ENCODE measurements around the gene PPID. TPM values are rescaled to one million over a fixed set of nuclear protein-coding genes. Genes with fewer than 3 reads are reported as not detected.

Gene PPID
- total RNA-seq (30.3 TPM), polyA plus RNA-seq (ENCODE audit: insufficient read depth in 1 of 8, insufficient read length in 8 of 8, low replicate concordance in 1 of 8) (10 to 100 TPM; 46.7 to 55.2 (median 48.0) TPM)
- long read RNA-seq, donor 1, partial matches to known transcripts: 0 of 4 reads
- long read RNA-seq, donor 1, other reads (novel, unspliced or antisense): 0 of 4 reads
- long read RNA-seq, donor 2, partial matches to known transcripts: 0 of 1 reads
- long read RNA-seq, donor 2, other reads (novel, unspliced or antisense): 0 of 1 reads
- long read RNA-seq, donor 3, transcript PPID-201 (10 exons, 1,823 nt): major isoform, 12 of 13 reads
- long read RNA-seq, donor 3, partial matches to known transcripts: 0 of 13 reads
- long read RNA-seq, donor 3, other reads (novel, unspliced or antisense): 0 of 13 reads
- long read RNA-seq, donor 4, transcript PPID-201 (10 exons, 1,823 nt): major isoform, 7 of 7 reads
- long read RNA-seq, donor 4, partial matches to known transcripts: 0 of 7 reads
- long read RNA-seq, donor 4, other reads (novel, unspliced or antisense): 0 of 7 reads
- long read RNA-seq, donor 5, transcript PPID-201 (10 exons, 1,823 nt): major isoform, 33 of 33 reads
- long read RNA-seq, donor 5, partial matches to known transcripts: 0 of 33 reads
- long read RNA-seq, donor 5, other reads (novel, unspliced or antisense): 0 of 33 reads
- long read RNA-seq, donor 6, transcript PPID-201 (10 exons, 1,823 nt): major isoform, 21 of 21 reads
- long read RNA-seq, donor 6, partial matches to known transcripts: 0 of 21 reads
- long read RNA-seq, donor 6, other reads (novel, unspliced or antisense): 0 of 21 reads
- long read RNA-seq, donor 7, transcript PPID-201 (10 exons, 1,823 nt): major isoform, 7 of 7 reads
- long read RNA-seq, donor 7, partial matches to known transcripts: 0 of 7 reads
- long read RNA-seq, donor 7, other reads (novel, unspliced or antisense): 0 of 7 reads
- long read RNA-seq, donor 8, transcript PPID-201 (10 exons, 1,823 nt): major isoform, 10 of 10 reads
- long read RNA-seq, donor 8, partial matches to known transcripts: 0 of 10 reads
- long read RNA-seq, donor 8, other reads (novel, unspliced or antisense): 0 of 10 reads
- long read RNA-seq, donor 9, transcript PPID-201 (10 exons, 1,823 nt): major isoform, 10 of 10 reads
- long read RNA-seq, donor 9, partial matches to known transcripts: 0 of 10 reads
- long read RNA-seq, donor 9, other reads (novel, unspliced or antisense): 0 of 10 reads
- long read RNA-seq, donor 10, transcript PPID-201 (10 exons, 1,823 nt): major isoform, 17 of 17 reads
- long read RNA-seq, donor 10, partial matches to known transcripts: 0 of 17 reads
- long read RNA-seq, donor 10, other reads (novel, unspliced or antisense): 0 of 17 reads
- long read RNA-seq, donor 11, transcript PPID-201 (10 exons, 1,823 nt): major isoform, 12 of 12 reads
- long read RNA-seq, donor 11, partial matches to known transcripts: 0 of 12 reads
- long read RNA-seq, donor 11, other reads (novel, unspliced or antisense): 0 of 12 reads

GRCh38 chr4:158722917-158723793 is at the start of gene PPID:
TSS of gene PPID (minus strand) at chr4:158723396. CDS start at chr4:158723288, 108 bp downstream.
- Histone ChIP-seq H3K4me3 (ENCODE audit: low read length) (peak within 1 kb of the TSS; percentile 95), H3K27ac (ENCODE audit: low read length) (peak within 1 kb of the TSS; percentile 94), H3K36me3 (ENCODE audit: control insufficient read depth, insufficient read depth, low read length) (peaks cover 16% of the 10 kb centered on the region), H3K27me3 (ENCODE audit: control insufficient read depth, insufficient read depth, low read length) (no peaks in the 10 kb centered on the region), H3K4me1 (ENCODE audit: control insufficient read depth, insufficient read depth, low read length) (peaks cover 4% of the 10 kb centered on the region), H3K9me3 (replicated peaks; ENCODE audit: control insufficient read depth, low read depth, low read length) (no peaks in the 10 kb centered on the region)
- under 1% methylated on average over 65 of the region's 65 CpGs for WGBS (ENCODE audit: insufficient coverage)
- peak; percentile 91 for DNase-seq

GRCh38 chr4:158771776-158772175 is 48.6 kb upstream of the PPID start:
- H3K27me3 ChIP-seq (ENCODE audit: control insufficient read depth, insufficient read depth, low read length): no peaks in the 10 kb centered on the region
- no CpG with 5 or more reads among the region's 2 CpGs for WGBS (ENCODE audit: insufficient coverage)
- no peak for DNase-seq
- no peak overlapping the region for H3K27ac ChIP-seq (ENCODE audit: low read length)
- H3K4me1 ChIP-seq (ENCODE audit: control insufficient read depth, insufficient read depth, low read length): peaks cover 5% of the 10 kb centered on the region
- H3K36me3 ChIP-seq (ENCODE audit: control insufficient read depth, insufficient read depth, low read length): no peaks in the 10 kb centered on the region
- no peak overlapping the region for H3K4me3 ChIP-seq (ENCODE audit: low read length)
- H3K9me3 ChIP-seq (replicated peaks; ENCODE audit: control insufficient read depth, low read depth, low read length): no peaks in the 10 kb centered on the region

GRCh38 chr4:158770671-158771070 is 47.5 kb upstream of the PPID start:
- H3K27me3 ChIP-seq (ENCODE audit: control insufficient read depth, insufficient read depth, low read length): no peaks in the 10 kb centered on the region
- no peak for DNase-seq
- H3K4me3 ChIP-seq (ENCODE audit: low read length): no peak overlapping the region
- peaks cover 5% of the 10 kb centered on the region for H3K4me1 ChIP-seq (ENCODE audit: control insufficient read depth, insufficient read depth, low read length)
- WGBS (ENCODE audit: insufficient coverage): no CpG with 5 or more reads among the region's 5 CpGs
- H3K36me3 ChIP-seq (ENCODE audit: control insufficient read depth, insufficient read depth, low read length): no peaks in the 10 kb centered on the region
- H3K27ac ChIP-seq (ENCODE audit: low read length): no peak overlapping the region
- no peaks in the 10 kb centered on the region for H3K9me3 ChIP-seq (replicated peaks; ENCODE audit: control insufficient read depth, low read depth, low read length)

GRCh38 chr4:158769175-158769921 is 46.2 kb upstream of the PPID start:
- no peaks in the 10 kb centered on the region for H3K9me3 ChIP-seq (replicated peaks; ENCODE audit: control insufficient read depth, low read depth, low read length)
- H3K27me3 ChIP-seq (ENCODE audit: control insufficient read depth, insufficient read depth, low read length): no peaks in the 10 kb centered on the region
- peak overlapping the region; percentile 63 for H3K4me3 ChIP-seq (ENCODE audit: low read length)
- H3K4me1 ChIP-seq (ENCODE audit: control insufficient read depth, insufficient read depth, low read length): peaks cover 5% of the 10 kb centered on the region
- no peaks in the 10 kb centered on the region for H3K36me3 ChIP-seq (ENCODE audit: control insufficient read depth, insufficient read depth, low read length)
- peak; percentile 49 for DNase-seq
- peak overlapping the region; percentile 72 for H3K27ac ChIP-seq (ENCODE audit: low read length)
- under 1% methylated on average over 42 of the region's 49 CpGs for WGBS (ENCODE audit: insufficient coverage)

- peaks cover 5% of the 10 kb centered on the region for H3K4me1 ChIP-seq (ENCODE audit: control insufficient read depth, insufficient read depth, low read length)
- WGBS (ENCODE audit: insufficient coverage): under 1% methylated on average over 87 of the region's 88 CpGs
- DNase-seq: peak; percentile 91
Measured at GRCh38 chr4:158768555-158769174, 45.5 kb upstream of the PPID start, which contains the start of gene FNIP2. TSS of gene FNIP2 (plus strand) at chr4:158769026. CDS start at chr4:158769213, 187 bp downstream.

GRCh38 chr4:158767451-158767850 is 44.3 kb upstream of the PPID start:
- Histone ChIP-seq H3K4me1 (ENCODE audit: control insufficient read depth, insufficient read depth, low read length) (peaks cover 5% of the 10 kb centered on the region), H3K27ac (ENCODE audit: low read length) (no peak overlapping the region), H3K4me3 (ENCODE audit: low read length) (no peak overlapping the region), H3K9me3 (replicated peaks; ENCODE audit: control insufficient read depth, low read depth, low read length) (no peaks in the 10 kb centered on the region), H3K27me3 (ENCODE audit: control insufficient read depth, insufficient read depth, low read length) (no peaks in the 10 kb centered on the region), H3K36me3 (ENCODE audit: control insufficient read depth, insufficient read depth, low read length) (no peaks in the 10 kb centered on the region)
- no CpG with 5 or more reads among the region's 2 CpGs for WGBS (ENCODE audit: insufficient coverage)
- DNase-seq: no peak

More at GRCh38 chr4:158768555-158769174, 45.5 kb upstream of the PPID start, which contains the start of gene FNIP2:
- Histone ChIP-seq H3K27me3 (ENCODE audit: control insufficient read depth, insufficient read depth, low read length) (no peaks in the 10 kb centered on the region), H3K9me3 (replicated peaks; ENCODE audit: control insufficient read depth, low read depth, low read length) (no peaks in the 10 kb centered on the region), H3K27ac (ENCODE audit: low read length) (peak within 1 kb of the TSS; percentile 90), H3K36me3 (ENCODE audit: control insufficient read depth, insufficient read depth, low read length) (no peaks in the 10 kb centered on the region), H3K4me3 (ENCODE audit: low read length) (peak within 1 kb of the TSS; percentile 63)

GRCh38 chr4:158766434-158767044 is 43.3 kb upstream of the PPID start:
- no peak overlapping the region for H3K27ac ChIP-seq (ENCODE audit: low read length)
- H3K36me3 ChIP-seq (ENCODE audit: control insufficient read depth, insufficient read depth, low read length): no peaks in the 10 kb centered on the region

GRCh38 chr4:158763462-158763861 is 40.3 kb upstream of the PPID start:
- DNase-seq: no peak
- Histone ChIP-seq H3K9me3 (replicated peaks; ENCODE audit: control insufficient read depth, low read depth, low read length) (no peaks in the 10 kb centered on the region), H3K36me3 (ENCODE audit: control insufficient read depth, insufficient read depth, low read length) (no peaks in the 10 kb centered on the region), H3K27me3 (ENCODE audit: control insufficient read depth, insufficient read depth, low read length) (no peaks in the 10 kb centered on the region), H3K4me1 (ENCODE audit: control insufficient read depth, insufficient read depth, low read length) (peaks cover 3% of the 10 kb centered on the region), H3K4me3 (ENCODE audit: low read length) (no peak overlapping the region), H3K27ac (ENCODE audit: low read length) (no peak overlapping the region)
- WGBS (ENCODE audit: insufficient coverage): 75% methylated on average over 1 of the region's 2 CpGs

More at GRCh38 chr4:158766434-158767044, 43.3 kb upstream of the PPID start:
- DNase-seq: peak; percentile 31
- Histone ChIP-seq H3K27me3 (ENCODE audit: control insufficient read depth, insufficient read depth, low read length) (no peaks in the 10 kb centered on the region), H3K4me1 (ENCODE audit: control insufficient read depth, insufficient read depth, low read length) (peaks cover 5% of the 10 kb centered on the region), H3K9me3 (replicated peaks; ENCODE audit: control insufficient read depth, low read depth, low read length) (no peaks in the 10 kb centered on the region), H3K4me3 (ENCODE audit: low read length) (no peak overlapping the region)
- 64% methylated on average over 3 of the region's 6 CpGs for WGBS (ENCODE audit: insufficient coverage)

Measured in muscle of leg (tissue), 16 donors.